HG03457 (cell line): ENCODE results near the gene EHMT1.

ENCODE experiments used
- ATAC-seq: cut with Tn5 transposase; IDR thresholded peaks from one replicate; pipeline ENCODE4 v1.9.1; 2021; ENCODE audit warnings: moderate number of reproducible peaks; ENCODE audit not compliant: unreplicated experiment

Gene EHMT1

GRCh38 chr9:137781906-137782585 is 163.2 kb downstream of the EHMT1 start:
- no peak for ATAC-seq

DNA sequence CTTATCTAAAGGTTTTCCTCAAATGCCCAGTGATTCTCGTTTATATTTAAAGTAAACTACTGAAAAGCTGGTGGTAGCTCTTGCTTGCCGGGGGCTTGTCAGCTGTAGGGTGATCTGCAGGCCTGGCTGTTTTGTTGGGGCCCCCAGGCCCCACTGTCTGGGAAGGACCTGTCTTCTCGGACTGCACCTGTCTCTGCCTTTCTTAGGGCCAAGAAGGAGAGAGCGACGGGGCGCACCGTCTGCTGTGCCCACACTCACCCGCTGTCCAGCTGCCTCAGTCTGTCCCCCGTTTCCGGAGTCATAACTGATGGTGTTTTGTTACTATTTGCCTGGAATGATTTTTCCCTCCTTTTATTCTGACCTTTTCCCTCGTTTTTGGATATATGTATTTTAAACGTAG is 164.7 kb downstream of the EHMT1 start:
- ATAC-seq: no peak

GRCh38 chr9:137784046-137784445 is 165.2 kb downstream of the EHMT1 start:
- ATAC-seq: no peak

- no peak for ATAC-seq
These were observed 166.1 kb downstream of the EHMT1 start for GRCh38 chr9:137784641-137785513.

DNA sequence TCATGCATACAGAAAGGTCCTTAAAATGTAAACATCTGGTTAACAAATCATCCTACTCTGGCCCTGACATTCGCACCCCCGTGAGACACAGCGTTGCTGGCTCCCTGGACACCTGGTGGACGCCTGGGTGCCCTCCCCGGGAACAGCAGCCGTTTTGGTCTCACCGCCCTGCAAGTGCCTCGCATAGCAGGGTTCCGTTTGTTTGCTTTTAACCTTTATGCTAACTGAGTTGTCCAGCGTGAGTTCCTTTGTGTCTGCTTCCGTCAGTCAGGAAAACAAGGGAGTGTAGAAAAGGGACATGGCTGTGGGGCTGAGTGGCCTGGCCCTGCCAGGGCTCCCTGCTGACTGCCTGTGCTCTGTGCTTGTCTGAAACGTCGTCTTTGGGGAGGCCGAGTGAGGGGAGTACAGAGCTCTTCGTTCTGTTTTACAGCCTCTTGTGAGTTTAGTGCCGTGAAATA is 166.9 kb downstream of the EHMT1 start:
- no peak for ATAC-seq

DNA sequence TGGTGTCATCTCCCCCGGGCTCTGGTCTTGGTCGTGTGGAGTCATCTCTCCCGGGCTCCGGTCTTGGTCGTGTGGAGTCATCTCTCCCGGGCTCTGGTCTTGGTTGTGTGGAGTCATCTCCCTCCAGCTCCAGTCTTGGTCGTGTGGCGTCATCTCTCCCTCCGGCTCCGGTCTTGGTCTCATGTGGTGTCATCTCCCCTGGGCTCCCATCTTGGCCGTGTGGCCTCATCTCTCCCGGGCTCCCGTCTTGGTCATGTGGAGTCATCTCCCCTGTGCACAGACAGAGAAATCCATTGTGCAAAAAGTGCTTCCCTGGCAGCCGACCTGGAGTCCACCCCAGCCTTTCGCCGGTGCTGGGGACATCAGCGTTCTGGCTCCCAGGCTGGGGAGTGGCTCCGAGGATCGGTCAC is 167.7 kb downstream of the EHMT1 start:
- no peak for ATAC-seq

DNA sequence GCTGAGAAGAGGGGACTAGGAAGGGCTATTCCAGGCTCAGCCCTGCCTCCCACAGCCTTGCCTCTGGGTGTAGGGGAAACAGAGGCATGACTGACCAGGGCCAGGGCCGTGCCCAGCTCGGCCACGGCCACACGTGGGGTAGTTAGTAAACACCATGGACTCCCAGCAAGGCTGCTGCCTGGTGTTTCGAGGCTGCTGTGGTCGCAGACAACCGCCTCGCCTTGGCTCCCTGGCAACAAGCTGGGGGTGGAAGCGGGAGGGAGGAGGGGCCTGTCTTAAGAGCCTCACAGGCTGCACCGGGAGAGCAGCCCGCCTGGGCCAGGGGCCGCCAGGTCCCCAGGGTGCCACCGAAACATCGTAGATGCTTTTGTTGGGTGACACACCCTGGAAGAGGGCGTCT is 168.6 kb downstream of the EHMT1 start:
- no peak for ATAC-seq

GRCh38 chr9:137787786-137788505 is 169.1 kb downstream of the EHMT1 start:
- no peak for ATAC-seq

GRCh38 chr9:137788561-137789294 is 169.9 kb downstream of the EHMT1 start:
- no peak for ATAC-seq

DNA sequence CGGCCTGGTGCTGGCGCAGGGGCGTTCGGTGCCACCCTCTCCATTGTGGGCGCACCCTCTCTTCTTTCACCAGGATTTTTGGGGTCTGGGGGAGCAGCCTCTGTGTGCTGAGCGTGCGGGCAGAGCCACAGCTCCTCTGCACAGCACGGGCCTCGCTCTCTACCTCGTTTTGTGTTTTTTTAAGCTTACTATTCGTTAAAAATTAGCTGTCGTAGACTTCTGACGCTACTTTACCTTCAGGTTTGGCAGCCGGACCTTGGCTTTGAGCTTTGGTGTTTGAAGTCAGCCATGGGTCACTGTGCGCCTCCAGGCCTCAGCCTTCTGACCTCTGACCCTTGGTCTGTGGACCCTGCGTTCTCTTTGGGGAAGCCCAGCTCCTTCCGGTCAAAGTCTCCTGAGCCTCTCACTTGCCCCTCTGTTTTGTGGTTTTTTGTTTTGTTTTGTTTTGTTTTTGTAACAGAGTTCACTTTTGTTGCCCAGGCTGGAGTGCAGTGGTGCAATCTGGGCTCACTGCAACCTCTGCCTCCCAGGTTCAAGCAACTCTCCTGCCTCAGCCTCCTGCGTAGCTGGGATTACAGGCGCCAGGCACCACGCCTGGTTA is 170.6 kb downstream of the EHMT1 start:
- no peak for ATAC-seq

GRCh38 chr9:137791947-137792346 is 173.1 kb downstream of the EHMT1 start:
- ATAC-seq: no peak

DNA sequence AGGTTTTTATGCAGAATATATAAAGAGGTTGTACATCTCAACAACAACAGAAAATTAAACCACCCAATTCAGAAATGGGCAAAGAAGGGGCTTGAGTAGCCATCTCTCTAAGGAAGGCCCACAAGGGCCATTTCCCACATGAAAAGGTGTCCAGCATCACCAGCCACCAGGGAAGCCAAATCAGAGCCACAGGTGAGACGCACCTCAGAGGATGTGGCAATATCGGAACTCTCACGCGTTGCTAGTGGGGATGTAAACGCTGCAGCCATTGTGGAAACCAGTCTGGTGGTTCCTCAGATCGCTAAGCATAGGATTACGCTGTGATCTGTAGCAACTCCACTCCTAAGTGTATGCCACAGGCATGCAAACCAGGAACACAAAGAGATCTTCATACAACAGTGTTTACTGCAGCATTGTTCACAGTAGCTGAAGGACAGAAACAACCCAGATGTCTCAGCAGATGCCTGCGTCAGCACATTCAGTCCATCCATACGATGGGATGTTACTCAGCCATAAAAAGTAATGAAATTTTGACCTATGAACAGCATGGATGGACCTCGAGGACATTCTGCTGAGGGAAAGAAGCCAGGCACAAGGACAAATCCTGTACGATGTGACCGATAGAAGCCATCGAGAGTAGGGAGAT is 174.5 kb downstream of the EHMT1 start:
- no peak for ATAC-seq

DNA sequence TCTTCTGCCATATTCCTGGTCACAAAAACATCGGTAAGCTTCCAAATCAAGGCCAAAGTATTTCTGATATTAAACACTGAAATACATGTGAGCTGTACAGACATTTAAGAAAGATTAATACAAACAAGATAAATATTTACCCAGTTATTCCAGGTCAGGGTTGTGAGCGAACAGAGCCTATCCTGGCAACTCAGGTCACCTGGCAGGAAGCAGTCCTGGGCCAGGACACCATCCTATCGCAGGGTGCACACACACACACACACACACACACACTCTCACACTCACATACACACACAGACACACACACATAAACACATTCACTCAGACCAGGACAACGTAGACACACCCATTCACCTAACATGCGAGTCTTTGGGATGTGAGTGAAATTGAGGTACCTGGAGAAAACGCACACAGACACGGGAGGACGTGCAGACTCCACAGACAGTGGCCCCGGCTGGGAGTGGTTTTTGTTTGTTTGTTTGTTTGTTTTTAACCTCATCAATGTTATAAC is 176.4 kb downstream of the EHMT1 start:
- ATAC-seq: no peak

DNA sequence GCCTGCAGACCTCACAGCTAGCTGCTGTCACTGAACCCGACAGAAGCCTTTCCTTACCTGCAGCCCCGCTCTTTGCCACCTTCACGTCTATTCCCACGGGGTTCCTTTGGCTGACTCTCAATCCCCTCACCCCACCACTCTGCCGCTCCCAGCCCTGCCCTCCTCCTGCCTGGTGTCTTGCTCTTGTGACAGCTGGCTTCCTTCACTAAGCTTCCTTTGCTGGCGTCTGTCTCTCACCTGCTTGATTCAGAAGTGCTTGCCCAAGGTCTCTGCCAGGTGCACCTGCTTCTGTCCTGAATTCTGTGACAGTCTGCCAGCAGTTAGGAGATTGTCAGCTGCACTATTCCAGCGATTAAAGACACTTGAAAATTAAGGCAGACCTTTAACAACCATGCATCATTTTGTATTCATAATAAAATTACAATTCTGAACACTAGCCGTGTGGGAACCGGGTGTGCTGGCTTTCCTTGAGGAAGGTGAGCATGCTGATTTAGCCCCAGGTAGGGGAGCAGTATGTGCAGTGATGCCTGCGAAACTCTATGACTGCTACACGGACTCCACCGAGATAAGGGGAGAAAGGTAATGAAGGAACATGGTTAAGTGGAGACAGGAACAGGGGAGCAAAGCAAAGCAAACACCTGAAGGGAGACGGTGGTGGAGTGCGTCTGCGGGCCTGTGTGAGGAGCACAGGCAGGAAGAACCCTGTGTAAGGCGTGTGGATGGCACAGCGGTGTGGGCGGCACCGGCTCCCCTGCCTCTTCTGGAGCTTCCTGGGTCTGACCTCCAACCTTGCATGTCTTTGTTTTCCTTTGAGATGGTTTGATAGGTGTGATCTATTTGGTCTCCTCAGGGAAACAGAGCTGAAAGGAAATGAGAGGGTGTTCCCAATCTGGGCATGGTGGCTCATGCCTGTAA is 178.7 kb downstream of the EHMT1 start:
- ATAC-seq: no peak

DNA sequence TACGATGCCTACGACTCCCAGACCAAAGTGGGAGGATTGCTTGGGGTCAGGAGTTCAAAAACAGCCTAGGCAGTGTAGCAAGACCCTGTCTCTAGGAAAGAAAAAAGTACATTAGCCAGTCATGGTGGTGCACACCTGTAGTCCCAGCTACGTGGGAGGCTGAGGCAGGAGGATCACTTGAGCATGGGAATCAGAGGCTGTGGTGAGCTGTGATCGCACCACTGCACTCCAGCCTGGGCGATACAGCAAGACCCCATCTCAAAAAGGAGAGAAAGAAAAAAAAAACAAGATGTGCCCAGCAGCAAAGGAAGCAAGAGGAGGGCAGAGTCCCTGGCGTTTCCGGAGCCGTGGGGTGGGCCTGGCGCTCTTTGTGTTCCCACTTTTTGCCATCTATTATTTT is 179.3 kb downstream of the EHMT1 start:
- no peak for ATAC-seq

DNA sequence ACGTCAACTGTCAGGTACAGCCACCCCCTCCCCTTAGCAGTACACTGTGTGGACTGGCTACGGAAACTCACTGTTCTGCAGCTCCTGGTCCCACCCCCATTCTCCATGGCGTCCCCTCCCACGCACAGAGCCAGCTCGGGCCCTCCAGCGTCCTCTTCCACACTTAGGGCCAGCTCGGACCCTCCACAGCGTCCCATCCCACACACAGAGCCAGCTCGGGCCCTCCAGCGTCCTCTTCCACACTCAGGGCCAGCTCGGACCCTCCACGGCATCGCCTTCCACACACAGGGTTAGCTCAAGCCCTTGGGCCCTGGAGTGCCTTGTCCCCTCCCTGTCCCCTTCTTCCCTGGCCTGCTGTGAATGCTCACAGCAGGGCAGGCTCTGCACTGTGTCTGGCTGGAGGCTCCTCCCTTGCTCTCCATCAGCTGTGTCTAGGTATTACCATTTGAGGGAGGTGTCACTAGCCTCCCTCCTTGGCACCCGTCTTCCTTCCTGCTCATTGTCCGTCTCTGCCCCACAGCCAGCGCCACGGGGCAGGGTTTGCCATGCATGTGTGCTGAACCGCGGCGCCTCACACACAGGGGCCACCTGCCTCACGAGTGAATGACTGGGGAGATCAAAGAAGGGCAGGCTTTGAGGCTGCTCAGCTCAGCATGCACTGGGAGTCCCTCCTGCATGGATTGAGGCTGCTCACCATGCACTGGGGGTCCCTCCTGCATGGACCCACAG is 180.3 kb downstream of the EHMT1 start:
- ATAC-seq: no peak

DNA sequence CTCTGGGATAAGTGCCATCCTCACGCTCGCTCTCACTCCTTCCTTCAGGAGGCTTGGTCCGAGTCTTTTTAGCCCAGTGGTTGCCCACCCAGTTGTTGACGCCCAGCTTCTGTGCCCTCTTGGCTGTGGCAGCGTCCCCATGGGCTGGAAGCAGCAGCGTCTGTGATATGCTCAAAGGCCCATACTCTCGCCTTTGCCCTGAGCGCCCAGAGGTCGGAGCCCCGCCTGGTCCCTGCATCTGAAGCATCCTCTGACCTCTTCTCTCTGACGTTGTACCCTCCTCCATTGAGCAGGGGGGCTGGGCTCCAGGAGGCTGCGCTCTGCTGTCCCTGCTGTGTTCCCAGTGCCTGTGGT is 180.8 kb downstream of the EHMT1 start:
- ATAC-seq: no peak
